SJSA1 (cell line): ENCODE data around the gene GSTT2B. TPM values are rescaled to one million over a fixed set of nuclear protein-coding genes. Genes with fewer than 3 reads are reported as not detected.
"Not testable (repeated sequence)": the region's sequence is repeated elsewhere in the genome, so short reads cannot be mapped to it uniquely, and the experiment has no call there.

ENCODE experiments used
- DNase-seq, 2 experiments: peaks; one replicate each; pipeline ENCODE4 v3.0.0-alpha.2; 2015 to 2020; ENCODE audit warnings: low spot score in 2 of 2, low read depth in 1 of 2
- H3K27ac ChIP-seq: fragments of 250-450 bp; sonication (Bioruptor Pico); 2 replicates; pipeline ENCODE4 v1.5.1; 2020; ENCODE audit warnings: mild to moderate bottlenecking, moderate library complexity
- H3K27me3 ChIP-seq: fragments of 250-450 bp; sonication (Bioruptor Pico); replicated peaks from 2 replicates; pipeline ENCODE4 v1.5.1; 2020; ENCODE audit warnings: mild to moderate bottlenecking, moderate library complexity
- H3K36me3 ChIP-seq: fragments of 250-450 bp; sonication (Bioruptor Pico); 2 replicates; pipeline ENCODE4 v1.5.1; 2020; ENCODE audit warnings: mild to moderate bottlenecking
- H3K4me1 ChIP-seq: fragments of 250-450 bp; sonication (Bioruptor Pico); replicated peaks from 2 replicates; pipeline ENCODE4 v1.6.1; 2021; ENCODE audit warnings: mild to moderate bottlenecking
- H3K4me3 ChIP-seq: fragments of 250-450 bp; sonication (Bioruptor Pico); 2 replicates; pipeline ENCODE4 v1.5.1; 2020; ENCODE audit warnings: mild to moderate bottlenecking
- H3K9me3 ChIP-seq: fragments of 250-450 bp; sonication (Bioruptor Pico); replicated peaks from 2 replicates; pipeline ENCODE4 v1.5.1; 2020; ENCODE audit warnings: mild to moderate bottlenecking
- total RNA-seq: library from RNA; depleted of rRNA; stranded (reverse); fragments of >200 nt; shearing (Covaris generic); gene quantifications from 2 replicates; pipeline ENCODE4 v1.2.3, GENCODE V29; 2014; rRNA removed

The GSTT2B gene
- total RNA-seq, 1 experiment from 2014 or later = 17.8 TPM

DNA sequence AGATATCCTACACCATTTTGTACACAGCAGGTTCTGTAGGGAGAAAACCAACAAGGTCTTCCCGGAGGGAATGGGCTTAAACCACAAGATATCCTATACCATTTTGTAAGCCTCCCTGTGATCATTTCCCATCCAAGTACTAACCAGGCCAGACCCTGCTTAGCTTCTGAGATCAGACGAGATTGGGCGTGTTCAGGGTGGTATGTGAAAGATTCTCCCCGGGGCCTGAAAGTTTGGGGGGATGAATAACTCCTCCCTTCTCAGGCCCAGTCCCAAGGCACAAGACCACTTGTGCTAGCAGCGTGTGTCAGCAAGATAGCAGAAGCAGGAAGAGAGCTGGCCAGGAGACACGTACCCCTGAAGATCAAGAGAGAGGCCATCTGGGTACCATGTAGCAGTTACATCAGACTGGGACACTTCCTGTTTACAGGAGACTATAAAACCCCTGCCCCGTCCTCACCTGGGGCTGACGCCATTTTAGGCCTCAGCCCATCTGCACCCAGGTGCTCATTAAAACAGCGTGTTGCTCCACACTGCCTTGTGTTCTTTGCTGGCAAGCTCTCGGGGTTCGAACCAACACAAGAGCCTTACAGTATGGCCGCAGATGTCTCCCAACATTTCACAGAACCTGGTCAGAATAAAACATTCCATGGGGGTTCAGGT is 49.5 kb downstream of the GSTT2B start:
- H3K27ac ChIP-seq = no peak overlapping the region
- peaks cover 12% of the 10 kb centered on the region for H3K4me1 ChIP-seq
- no peak for DNase-seq
- no peaks in the 10 kb centered on the region for H3K36me3 ChIP-seq
- no peaks in the 10 kb centered on the region for H3K27me3 ChIP-seq
- H3K4me3 ChIP-seq = no peak overlapping the region
- H3K9me3 ChIP-seq = no peaks in the 10 kb centered on the region

GRCh38 chr22:23910496-23911190 is 50.4 kb downstream of the GSTT2B start:
- peaks cover 12% of the 10 kb centered on the region for H3K4me1 ChIP-seq
- H3K36me3 ChIP-seq = no peaks in the 10 kb centered on the region
- no peaks in the 10 kb centered on the region for H3K9me3 ChIP-seq
- no peaks in the 10 kb centered on the region for H3K27me3 ChIP-seq
- no peak overlapping the region for H3K27ac ChIP-seq
- no peak for DNase-seq
- no peak overlapping the region for H3K4me3 ChIP-seq

DNA sequence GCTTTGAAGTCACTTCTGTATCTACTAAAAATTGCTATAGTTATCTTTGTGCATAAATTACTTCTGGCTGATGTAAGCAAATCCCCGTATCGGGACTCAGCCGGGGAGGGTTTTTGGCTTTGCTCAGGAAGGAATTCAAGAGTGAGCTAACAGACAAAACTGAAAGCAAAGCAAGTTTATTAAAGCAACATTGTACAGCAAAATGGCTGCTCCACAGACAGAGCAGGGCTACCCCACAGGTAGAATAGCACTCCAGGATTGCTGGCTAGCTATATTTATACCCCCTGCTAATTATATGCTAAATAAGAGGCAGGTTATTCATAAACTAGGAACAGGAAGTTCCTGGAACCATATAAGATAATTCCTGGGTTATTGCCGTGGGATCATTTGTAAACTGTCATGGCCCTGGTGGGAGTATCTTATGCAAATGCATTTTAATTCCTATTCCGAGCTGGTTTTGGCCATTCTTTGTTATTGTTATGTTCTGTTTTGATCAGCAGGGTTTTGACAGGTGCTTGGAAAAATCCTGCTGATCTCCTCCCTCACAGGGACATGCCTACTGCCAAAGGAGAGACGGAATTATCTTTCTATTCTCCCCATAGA is 51.6 kb downstream of the GSTT2B start:
- H3K9me3 ChIP-seq = no peaks in the 10 kb centered on the region
- H3K4me3 ChIP-seq = no peak overlapping the region
- DNase-seq = no peak
- H3K27me3 ChIP-seq = no peaks in the 10 kb centered on the region
- no peaks in the 10 kb centered on the region for H3K36me3 ChIP-seq
- H3K4me1 ChIP-seq = peaks cover 12% of the 10 kb centered on the region
- H3K27ac ChIP-seq = no peak overlapping the region

- no peak for DNase-seq
- Histone ChIP-seq H3K4me3 (no peak overlapping the region), H3K4me1 (peaks cover 8% of the 10 kb centered on the region), H3K27ac (no peak overlapping the region), H3K27me3 (no peaks in the 10 kb centered on the region), H3K9me3 (no peaks in the 10 kb centered on the region), H3K36me3 (no peaks in the 10 kb centered on the region)
These were observed 52.3 kb downstream of the GSTT2B start for GRCh38 chr22:23908587-23909205.

GRCh38 chr22:23907423-23907822 is 53.6 kb downstream of the GSTT2B start:
- not testable (repeated sequence) for H3K36me3 ChIP-seq, H3K4me1 ChIP-seq, H3K9me3 ChIP-seq, H3K4me3 ChIP-seq, H3K27ac ChIP-seq, H3K27me3 ChIP-seq, DNase-seq

Other genes with a start within 250 kb of the GSTT2B start
- gene ZNF70, start 210.1 kb downstream of the GSTT2B start, total RNA-seq = 1.8 and 4.3 TPM in 2 replicates
- gene VPREB3, start 206.8 kb downstream of the GSTT2B start, total RNA-seq = not detected in 2 replicates
- gene C22orf15, start 198.2 kb downstream of the GSTT2B start, total RNA-seq = not detected in 2 replicates
- 6.4 and 47.7 TPM in 2 replicates for gene CHCHD10, start 193.2 kb downstream of the GSTT2B start, total RNA-seq
- 14.5 and 32.4 TPM in 2 replicates for gene MMP11, start 188.3 kb downstream of the GSTT2B start, total RNA-seq
- gene SMARCB1, start 174.2 kb downstream of the GSTT2B start, total RNA-seq = 91.8 and 121 TPM in 2 replicates
- not detected in 2 replicates for gene DERL3, start 122.2 kb downstream of the GSTT2B start, total RNA-seq
- 0.50 and 3.0 TPM in 2 replicates for gene SLC2A11, start 103.3 kb downstream of the GSTT2B start, total RNA-seq
- gene MIF, start 66.8 kb downstream of the GSTT2B start, total RNA-seq = 110 and 155 TPM in 2 replicates
- 1.1 TPM in 1 of 2 replicates, not detected in the other for gene DDTL, start 5.7 kb upstream of the GSTT2B start, total RNA-seq
- 58.7 and 86.0 TPM in 2 replicates for gene DDT, start 13.2 kb upstream of the GSTT2B start, total RNA-seq
- 1.2 TPM in 1 of 2 replicates, not detected in the other for gene GSTT2, start 18.9 kb upstream of the GSTT2B start, total RNA-seq
- gene GSTT4, start 44.3 kb upstream of the GSTT2B start, total RNA-seq = not detected in 2 replicates
- 30.1 and 35.1 TPM in 2 replicates for gene CABIN1, start 50.1 kb upstream of the GSTT2B start, total RNA-seq
- gene SUSD2, start 220.3 kb upstream of the GSTT2B start, total RNA-seq = 0.05 TPM in 1 of 2 replicates, not detected in the other